ENCODE data around the gene TLE6.

DNA sequence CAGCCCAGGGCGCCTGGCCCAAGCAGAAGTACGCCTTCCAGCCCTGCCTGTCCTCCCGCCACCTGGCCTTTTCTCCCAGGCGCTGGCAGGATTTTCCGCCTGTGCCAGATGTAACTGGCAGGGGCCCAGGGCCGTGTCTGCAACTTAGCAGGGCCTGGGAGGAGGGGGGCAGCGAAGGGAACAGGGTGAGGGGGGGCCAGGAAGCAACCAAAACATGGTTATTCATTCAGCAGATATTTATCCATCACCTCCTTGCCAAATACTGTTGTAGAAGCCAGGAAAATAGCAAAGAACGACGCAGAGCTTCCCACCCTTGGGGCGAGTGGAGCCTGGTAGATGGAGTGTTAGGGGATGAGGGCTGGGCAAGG is 5.6 kb downstream of the TLE6 start:
- TF ChIP-seq, protein P1, sequence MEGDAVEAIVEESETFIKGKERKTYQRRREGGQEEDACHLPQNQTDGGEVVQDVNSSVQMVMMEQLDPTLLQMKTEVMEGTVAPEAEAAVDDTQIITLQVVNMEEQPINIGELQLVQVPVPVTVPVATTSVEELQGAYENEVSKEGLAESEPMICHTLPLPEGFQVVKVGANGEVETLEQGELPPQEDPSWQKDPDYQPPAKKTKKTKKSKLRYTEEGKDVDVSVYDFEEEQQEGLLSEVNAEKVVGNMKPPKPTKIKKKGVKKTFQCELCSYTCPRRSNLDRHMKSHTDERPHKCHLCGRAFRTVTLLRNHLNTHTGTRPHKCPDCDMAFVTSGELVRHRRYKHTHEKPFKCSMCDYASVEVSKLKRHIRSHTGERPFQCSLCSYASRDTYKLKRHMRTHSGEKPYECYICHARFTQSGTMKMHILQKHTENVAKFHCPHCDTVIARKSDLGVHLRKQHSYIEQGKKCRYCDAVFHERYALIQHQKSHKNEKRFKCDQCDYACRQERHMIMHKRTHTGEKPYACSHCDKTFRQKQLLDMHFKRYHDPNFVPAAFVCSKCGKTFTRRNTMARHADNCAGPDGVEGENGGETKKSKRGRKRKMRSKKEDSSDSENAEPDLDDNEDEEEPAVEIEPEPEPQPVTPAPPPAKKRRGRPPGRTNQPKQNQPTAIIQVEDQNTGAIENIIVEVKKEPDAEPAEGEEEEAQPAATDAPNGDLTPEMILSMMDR (conservative IDR thresholded peaks at IDR 0.05; ENCODE audit: low read depth, low read length) = no peak
- TF ChIP-seq MAFK (IDR thresholded peaks at IDR 0.05; ENCODE audit: low read depth, low read length) (no peak), POLR2A (IDR thresholded peaks at IDR 0.05; ENCODE audit: low read depth, low read length) (no peak), RAD21 (IDR thresholded peaks at IDR 0.05; ENCODE audit: low read length) (no peak), BHLHE40 (IDR thresholded peaks at IDR 0.05; ENCODE audit: low read depth, low read length) (no peak), MXI1 (IDR thresholded peaks at IDR 0.05; ENCODE audit: borderline replicate concordance, low read depth, low read length) (no peak), FOS (IDR thresholded peaks at IDR 0.05; ENCODE audit: low read depth, low read length) (no peak), RCOR1 (IDR thresholded peaks at IDR 0.05; ENCODE audit: insufficient replicate concordance, low read length) (no peak)
- TF ChIP-seq, protein P2, sequence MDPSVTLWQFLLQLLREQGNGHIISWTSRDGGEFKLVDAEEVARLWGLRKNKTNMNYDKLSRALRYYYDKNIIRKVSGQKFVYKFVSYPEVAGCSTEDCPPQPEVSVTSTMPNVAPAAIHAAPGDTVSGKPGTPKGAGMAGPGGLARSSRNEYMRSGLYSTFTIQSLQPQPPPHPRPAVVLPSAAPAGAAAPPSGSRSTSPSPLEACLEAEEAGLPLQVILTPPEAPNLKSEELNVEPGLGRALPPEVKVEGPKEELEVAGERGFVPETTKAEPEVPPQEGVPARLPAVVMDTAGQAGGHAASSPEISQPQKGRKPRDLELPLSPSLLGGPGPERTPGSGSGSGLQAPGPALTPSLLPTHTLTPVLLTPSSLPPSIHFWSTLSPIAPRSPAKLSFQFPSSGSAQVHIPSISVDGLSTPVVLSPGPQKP (IDR thresholded peaks at IDR 0.05; ENCODE audit: borderline replicate concordance, low read depth, low read length) = no peak
